ENCODE results near the gene RAPSN.

Gene RAPSN

DNA sequence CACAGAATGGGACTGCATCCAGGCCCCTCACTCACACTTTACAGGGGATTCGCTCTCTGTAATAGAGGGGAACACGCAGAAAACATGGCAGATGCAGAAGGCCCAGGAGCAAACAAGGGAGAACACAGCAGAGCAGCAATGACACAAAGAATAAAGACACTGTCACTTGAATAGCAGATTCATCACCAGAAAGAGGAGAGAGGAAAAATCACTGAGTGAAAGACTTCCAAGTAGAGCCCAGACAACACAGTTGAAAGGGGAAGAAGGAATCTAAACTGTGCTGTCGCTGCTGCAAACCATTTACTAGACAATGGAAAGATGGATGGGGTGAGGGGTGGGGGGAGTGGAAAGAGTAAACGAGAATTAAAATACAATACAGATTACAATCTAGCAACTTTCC lies 28.8 kb upstream of the RAPSN start:
- TF ChIP-seq, protein P1, sequence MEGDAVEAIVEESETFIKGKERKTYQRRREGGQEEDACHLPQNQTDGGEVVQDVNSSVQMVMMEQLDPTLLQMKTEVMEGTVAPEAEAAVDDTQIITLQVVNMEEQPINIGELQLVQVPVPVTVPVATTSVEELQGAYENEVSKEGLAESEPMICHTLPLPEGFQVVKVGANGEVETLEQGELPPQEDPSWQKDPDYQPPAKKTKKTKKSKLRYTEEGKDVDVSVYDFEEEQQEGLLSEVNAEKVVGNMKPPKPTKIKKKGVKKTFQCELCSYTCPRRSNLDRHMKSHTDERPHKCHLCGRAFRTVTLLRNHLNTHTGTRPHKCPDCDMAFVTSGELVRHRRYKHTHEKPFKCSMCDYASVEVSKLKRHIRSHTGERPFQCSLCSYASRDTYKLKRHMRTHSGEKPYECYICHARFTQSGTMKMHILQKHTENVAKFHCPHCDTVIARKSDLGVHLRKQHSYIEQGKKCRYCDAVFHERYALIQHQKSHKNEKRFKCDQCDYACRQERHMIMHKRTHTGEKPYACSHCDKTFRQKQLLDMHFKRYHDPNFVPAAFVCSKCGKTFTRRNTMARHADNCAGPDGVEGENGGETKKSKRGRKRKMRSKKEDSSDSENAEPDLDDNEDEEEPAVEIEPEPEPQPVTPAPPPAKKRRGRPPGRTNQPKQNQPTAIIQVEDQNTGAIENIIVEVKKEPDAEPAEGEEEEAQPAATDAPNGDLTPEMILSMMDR (IDR thresholded peaks at IDR 0.05; ENCODE audit: low read depth, low read length) = no peak
- no peak for DNase-seq (ENCODE audit: extremely low read depth, low read depth)

DNA sequence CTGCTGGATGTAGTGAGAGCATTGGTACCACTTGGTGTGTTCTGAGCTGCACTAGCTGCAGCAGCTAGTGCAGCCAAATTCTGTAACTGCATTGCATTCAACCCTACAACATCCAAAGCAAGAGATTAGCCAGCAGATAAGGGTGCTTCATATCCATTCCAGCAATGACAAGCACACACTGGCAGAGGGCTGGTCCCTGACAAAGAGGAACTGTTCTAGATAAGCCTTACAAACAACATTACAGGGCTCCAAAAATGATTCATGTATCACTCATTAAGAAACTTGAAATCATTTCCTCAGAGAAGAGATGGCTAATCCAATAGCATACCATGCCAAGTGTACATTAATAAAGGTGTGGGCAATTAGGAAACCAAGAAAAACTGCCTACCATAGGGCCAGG lies 28.4 kb upstream of the RAPSN start:
- no peak for DNase-seq (ENCODE audit: extremely low read depth, low read depth)
- TF ChIP-seq, protein P1 (IDR thresholded peaks at IDR 0.05; ENCODE audit: low read depth, low read length) = no peak

DNA sequence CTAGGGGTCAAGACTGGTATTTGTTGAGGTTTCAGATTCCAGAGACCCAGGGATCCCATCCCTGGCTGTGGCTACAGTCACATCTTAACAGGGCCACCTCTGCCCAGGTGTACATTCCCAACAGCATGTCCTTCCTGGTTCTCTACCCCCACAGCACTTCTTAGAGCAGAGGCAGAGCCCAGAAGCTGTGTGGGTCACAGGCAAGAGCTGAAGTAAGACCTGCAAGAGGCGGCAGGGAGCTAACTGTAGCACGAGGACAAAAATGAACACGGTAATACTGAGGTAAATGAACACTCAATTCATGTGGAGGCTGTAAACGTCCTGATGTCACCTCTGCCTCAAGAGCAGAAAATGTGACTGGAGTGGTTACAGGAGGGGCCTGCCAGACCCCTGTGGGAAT lies 21.7 kb upstream of the RAPSN start:
- TF ChIP-seq, protein P1 (IDR thresholded peaks at IDR 0.05; ENCODE audit: low read depth, low read length) = no peak
- no peak for DNase-seq (ENCODE audit: extremely low read depth, low read depth)

DNA sequence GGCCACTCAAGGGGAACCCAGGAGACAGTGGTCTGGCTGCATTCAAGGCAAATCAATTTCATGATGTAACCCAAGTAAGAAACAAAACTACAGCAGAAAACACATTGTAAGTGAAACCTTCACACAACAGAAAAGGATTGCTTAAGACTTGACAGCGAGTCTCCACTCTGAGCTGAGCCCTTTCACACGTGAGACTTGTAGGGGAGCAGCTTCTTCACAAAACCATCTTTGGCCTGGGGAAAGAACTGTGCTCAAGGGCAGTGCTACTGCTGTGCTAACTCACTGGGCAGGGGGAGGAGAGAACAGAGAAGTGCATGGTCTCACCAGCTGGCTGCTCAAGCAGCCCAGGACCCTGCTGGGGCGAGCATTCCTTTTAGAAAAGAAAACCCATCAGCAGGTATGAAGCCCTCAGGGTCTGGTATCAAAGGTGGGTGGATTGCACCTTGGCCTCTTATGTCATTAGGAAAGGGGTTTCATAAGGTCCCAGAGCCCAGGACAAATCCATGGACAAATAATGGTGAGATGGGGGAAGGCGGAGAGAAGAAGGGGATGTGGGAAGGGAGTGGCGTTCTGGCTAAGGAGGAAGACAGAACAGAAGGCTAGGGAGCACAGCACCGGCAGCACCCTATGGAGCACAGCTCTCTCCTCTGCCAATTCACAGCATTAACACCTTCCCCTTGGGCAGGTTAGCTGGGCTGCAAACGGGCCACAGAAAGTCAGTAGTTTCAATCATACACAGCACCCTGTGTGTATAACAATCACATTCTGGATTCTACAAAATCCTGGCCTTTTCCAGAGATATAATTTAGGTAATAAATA lies 20.6 kb upstream of the RAPSN start:
- TF ChIP-seq, protein P1 (IDR thresholded peaks at IDR 0.05; ENCODE audit: low read depth, low read length) = no peak
- DNase-seq (ENCODE audit: extremely low read depth, low read depth) = no peak

DNA sequence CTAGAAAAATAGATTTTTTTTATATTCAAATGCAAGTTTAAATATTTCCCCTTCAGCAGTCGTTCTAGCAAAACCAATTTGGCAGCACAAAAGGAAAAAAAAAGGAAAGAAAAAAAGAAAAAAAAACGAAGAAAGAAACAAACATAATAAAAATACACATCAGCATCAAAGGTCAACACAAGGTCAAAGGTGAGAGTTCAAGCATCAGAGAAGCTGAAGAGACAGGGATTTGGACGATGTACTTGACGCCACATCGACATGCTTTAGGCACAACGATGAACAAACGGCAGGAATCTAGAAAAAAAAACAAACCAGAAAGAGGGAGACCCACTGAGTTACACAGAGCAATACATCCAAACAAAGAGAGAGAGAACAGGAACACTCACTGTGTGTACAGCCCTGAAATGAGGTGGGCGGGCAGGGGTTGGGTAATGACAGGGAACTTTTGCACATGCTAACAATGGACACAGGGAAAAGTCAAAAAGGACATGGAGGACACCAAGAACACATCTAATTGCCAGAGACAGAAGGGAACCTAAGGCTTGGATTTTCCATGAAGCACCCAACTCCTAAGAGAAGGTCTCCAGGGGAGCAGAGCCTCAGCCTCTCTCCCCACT lies 19.8 kb upstream of the RAPSN start:
- TF ChIP-seq, protein P1 (IDR thresholded peaks at IDR 0.05; ENCODE audit: low read depth, low read length) = no peak
- no peak for DNase-seq (ENCODE audit: extremely low read depth, low read depth)

DNA sequence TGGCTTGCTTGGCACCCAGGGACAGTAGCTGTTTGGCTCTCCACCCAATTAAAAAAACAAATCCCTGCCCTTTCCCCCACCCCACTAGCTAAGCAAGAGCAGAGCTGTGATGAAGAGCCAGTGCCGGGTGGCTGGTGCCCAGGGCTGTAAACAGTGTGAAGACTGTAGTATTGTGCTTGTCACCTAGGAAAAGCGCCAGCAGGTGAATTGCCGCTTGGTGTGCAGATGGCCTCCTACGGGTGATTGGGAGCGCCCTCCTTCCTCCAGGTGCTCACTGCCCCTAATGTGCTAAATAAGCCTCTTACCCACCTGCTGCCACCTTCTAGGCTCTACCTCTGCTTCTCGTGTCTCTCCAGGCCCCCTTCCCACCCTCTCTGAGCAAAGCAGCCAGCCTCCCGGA lies 18.4 kb upstream of the RAPSN start:
- DNase-seq (ENCODE audit: extremely low read depth, low read depth) = no peak

More for the DNA sequence above, 18.4 kb upstream of the RAPSN start:
- TF ChIP-seq, protein P1 (IDR thresholded peaks at IDR 0.05; ENCODE audit: low read depth, low read length) = no peak
